Astrocyte (in vitro differentiated cells and primary cell): ENCODE results near the gene CCAR1. TPM values are rescaled to one million over a fixed set of nuclear protein-coding genes. Genes with fewer than 3 reads are reported as not detected.

Experiments used
- DNase-seq: peaks from one replicate; pipeline ENCODE4 v3.0.0-alpha.2; 2010; ENCODE audit warnings: low read depth
- FAIRE-seq: peaks from 2 replicates; lab custom pipeline; 2011; peaks lifted over from hg19 to GRCh38; lab: Jason Lieb, UNC
- H2AFZ ChIP-seq: 2 replicates; pipeline ENCODE4 v1.6.0; 2012; ENCODE audit warnings: low read depth, low read length, inconsistent platforms
- H3K27ac ChIP-seq: 2 replicates; pipeline ENCODE4 v1.5.1; 2011; ENCODE audit warnings: low read depth, low read length, inconsistent platforms
- H3K27me3 ChIP-seq: 2 replicates; pipeline ENCODE4 v1.6.0; 2011; ENCODE audit warnings: low read length, inconsistent platforms; ENCODE audit not compliant: insufficient read depth
- H3K36me3 ChIP-seq: 2 replicates; pipeline ENCODE4 v1.5.1; 2011; ENCODE audit warnings: low read length, inconsistent platforms; ENCODE audit not compliant: insufficient read depth
- H3K4me1 ChIP-seq: 2 replicates; pipeline ENCODE4 v1.5.1; 2011; ENCODE audit warnings: low read length, inconsistent platforms; ENCODE audit not compliant: insufficient read depth
- H3K4me2 ChIP-seq: 2 replicates; pipeline ENCODE4 v1.6.0; 2012; ENCODE audit warnings: low read length, inconsistent platforms
- H3K4me3 ChIP-seq: 2 replicates; pipeline ENCODE4 v1.5.1; 2011; ENCODE audit warnings: low read depth, mild to moderate bottlenecking, low read length, inconsistent platforms; ENCODE audit not compliant: insufficient read depth
- H3K79me2 ChIP-seq: 2 replicates; pipeline ENCODE4 v1.6.0; 2012; ENCODE audit warnings: mild to moderate bottlenecking, low read length, inconsistent platforms; ENCODE audit not compliant: insufficient read depth
- H3K9ac ChIP-seq: 2 replicates; pipeline ENCODE4 v1.6.0; 2012; ENCODE audit warnings: mild to moderate bottlenecking, low read length, inconsistent platforms
- H3K9me3 ChIP-seq: 2 replicates; pipeline ENCODE4 v1.5.1; 2012; ENCODE audit warnings: low read depth, mild to moderate bottlenecking, low read length, inconsistent platforms; ENCODE audit not compliant: insufficient read depth
- H4K20me1 ChIP-seq: 2 replicates; pipeline ENCODE4 v1.6.0; 2012; ENCODE audit warnings: low read length, inconsistent platforms; ENCODE audit not compliant: insufficient read depth
- H3K27ac Mint-ChIP-seq: one replicate; pipeline ENCODE4 v1.8.0; 2021; ENCODE audit warnings: mild to moderate bottlenecking, mixed read lengths; ENCODE audit not compliant: unreplicated experiment
- H3K27me3 Mint-ChIP-seq: one replicate; pipeline ENCODE4 v1.8.0; 2021; ENCODE audit warnings: low read depth, mixed read lengths; ENCODE audit not compliant: unreplicated experiment
- H3K36me3 Mint-ChIP-seq: one replicate; pipeline ENCODE4 v1.8.0; 2021; ENCODE audit warnings: low read depth, mixed read lengths; ENCODE audit not compliant: unreplicated experiment
- H3K4me1 Mint-ChIP-seq: one replicate; pipeline ENCODE4 v1.8.0; 2021; ENCODE audit warnings: low read depth, mixed read lengths; ENCODE audit not compliant: unreplicated experiment
- H3K4me3 Mint-ChIP-seq: one replicate; pipeline ENCODE4 v1.8.0; 2021; ENCODE audit warnings: mild to moderate bottlenecking, moderate library complexity, mixed read lengths; ENCODE audit not compliant: unreplicated experiment
- H3K9me3 Mint-ChIP-seq: one replicate; pipeline ENCODE4 v1.8.0; 2021; ENCODE audit warnings: mild to moderate bottlenecking, mixed read lengths; ENCODE audit not compliant: unreplicated experiment
- EZH2 ChIP-seq: IDR thresholded peaks from 2 replicates; pipeline ENCODE4 v1.6.1; 2012; ENCODE audit warnings: mild to moderate bottlenecking, low read length, inconsistent platforms; ENCODE audit not compliant: insufficient read depth
- total RNA-seq: library from RNA; stranded (reverse); gene quantifications from 2 replicates; pipeline ENCODE4 v1.2.1, GENCODE V29; 2021
- TF ChIP-seq, protein P1 (sequence below): IDR thresholded peaks from 2 replicates; pipeline ENCODE4 v1.5.1; 2011; ENCODE audit warnings: low read depth, mild to moderate bottlenecking, inconsistent platforms, low read length, moderate library complexity; ENCODE audit not compliant: insufficient read depth

CCAR1 gene
- total RNA-seq, 1 donor from 2014 or later: 72.8 TPM

DNA sequence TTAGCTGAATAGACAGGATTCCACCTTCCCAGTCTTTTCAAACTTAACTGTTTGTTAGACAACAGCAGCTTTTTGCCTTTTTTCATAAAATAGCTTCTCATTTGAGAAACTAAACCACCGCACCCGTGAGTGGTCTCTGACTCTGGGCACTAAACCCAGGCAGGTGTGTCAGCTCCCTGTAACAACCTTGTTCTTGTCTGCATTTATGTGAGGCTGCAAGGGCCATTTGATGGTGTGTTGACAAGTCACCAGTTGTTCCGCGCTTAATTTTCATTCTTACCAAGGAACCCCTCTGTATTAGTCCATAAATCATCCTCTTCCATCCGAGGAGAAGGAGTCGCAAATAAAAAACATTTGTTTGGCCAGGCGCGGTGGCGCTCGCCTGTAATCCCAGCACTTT, 107.8 kb downstream of the CCAR1 start:
- H3K4me3 Mint-ChIP-seq: peak overlapping the region; percentile 60
- FAIRE-seq (no peak), DNase-seq (no peak)
- no peaks in the 10 kb centered on the region for H3K36me3 Mint-ChIP-seq
- Histone ChIP-seq H3K4me3 (no peak overlapping the region), H3K27ac (no peak overlapping the region), H4K20me1 (no peaks in the 10 kb centered on the region), H3K9me3 (no peaks in the 10 kb centered on the region), H3K9ac (no peak overlapping the region), H2AFZ (no peak overlapping the region), H3K79me2 (no peaks in the 10 kb centered on the region), H3K27me3 (peaks cover 18% of the 10 kb centered on the region), H3K4me2 (no peak overlapping the region), H3K36me3 (no peaks in the 10 kb centered on the region), H3K4me1 (peaks cover 3% of the 10 kb centered on the region)
- peaks cover 23% of the 10 kb centered on the region for H3K27me3 Mint-ChIP-seq
- H3K9me3 Mint-ChIP-seq: no peaks in the 10 kb centered on the region
- TF ChIP-seq, protein P1, sequence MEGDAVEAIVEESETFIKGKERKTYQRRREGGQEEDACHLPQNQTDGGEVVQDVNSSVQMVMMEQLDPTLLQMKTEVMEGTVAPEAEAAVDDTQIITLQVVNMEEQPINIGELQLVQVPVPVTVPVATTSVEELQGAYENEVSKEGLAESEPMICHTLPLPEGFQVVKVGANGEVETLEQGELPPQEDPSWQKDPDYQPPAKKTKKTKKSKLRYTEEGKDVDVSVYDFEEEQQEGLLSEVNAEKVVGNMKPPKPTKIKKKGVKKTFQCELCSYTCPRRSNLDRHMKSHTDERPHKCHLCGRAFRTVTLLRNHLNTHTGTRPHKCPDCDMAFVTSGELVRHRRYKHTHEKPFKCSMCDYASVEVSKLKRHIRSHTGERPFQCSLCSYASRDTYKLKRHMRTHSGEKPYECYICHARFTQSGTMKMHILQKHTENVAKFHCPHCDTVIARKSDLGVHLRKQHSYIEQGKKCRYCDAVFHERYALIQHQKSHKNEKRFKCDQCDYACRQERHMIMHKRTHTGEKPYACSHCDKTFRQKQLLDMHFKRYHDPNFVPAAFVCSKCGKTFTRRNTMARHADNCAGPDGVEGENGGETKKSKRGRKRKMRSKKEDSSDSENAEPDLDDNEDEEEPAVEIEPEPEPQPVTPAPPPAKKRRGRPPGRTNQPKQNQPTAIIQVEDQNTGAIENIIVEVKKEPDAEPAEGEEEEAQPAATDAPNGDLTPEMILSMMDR: no peak
- TF ChIP-seq EZH2: no peak
- H3K27ac Mint-ChIP-seq: no peak overlapping the region
- H3K4me1 Mint-ChIP-seq: peaks cover 2% of the 10 kb centered on the region

DNA sequence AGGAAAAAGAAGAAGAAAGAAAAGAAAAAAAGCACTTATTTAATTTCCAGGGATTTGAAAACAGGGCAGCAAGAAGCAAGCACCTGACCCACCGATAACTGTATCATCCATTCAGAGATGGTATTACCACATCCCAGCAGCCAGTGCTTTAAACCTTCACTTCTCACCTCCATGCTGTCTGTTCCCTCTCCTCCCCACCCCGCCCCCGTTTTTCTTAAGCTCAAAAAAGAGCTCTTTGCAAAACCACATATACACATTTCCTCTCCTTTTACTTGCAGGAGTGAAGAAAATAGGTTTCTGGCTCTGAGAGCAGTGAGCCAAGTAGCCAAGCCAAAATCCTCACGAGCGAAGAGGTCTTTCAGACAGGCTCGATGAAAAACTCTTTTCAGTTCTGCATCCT, 108.5 kb downstream of the CCAR1 start:
- Histone ChIP-seq H3K27me3 (peaks cover 18% of the 10 kb centered on the region), H3K4me3 (no peak overlapping the region), H4K20me1 (no peaks in the 10 kb centered on the region), H3K79me2 (no peaks in the 10 kb centered on the region), H3K36me3 (no peaks in the 10 kb centered on the region), H3K4me1 (peaks cover 3% of the 10 kb centered on the region), H3K4me2 (no peak overlapping the region), H2AFZ (no peak overlapping the region), H3K9me3 (no peaks in the 10 kb centered on the region), H3K9ac (no peak overlapping the region), H3K27ac (no peak overlapping the region)
- Mint-ChIP-seq H3K27ac (no peak overlapping the region), H3K36me3 (no peaks in the 10 kb centered on the region), H3K9me3 (no peaks in the 10 kb centered on the region), H3K4me1 (peaks cover 2% of the 10 kb centered on the region), H3K4me3 (no peak overlapping the region), H3K27me3 (peaks cover 25% of the 10 kb centered on the region)
- no peak for DNase-seq
- no peak for TF ChIP-seq EZH2
- FAIRE-seq: no peak

DNA sequence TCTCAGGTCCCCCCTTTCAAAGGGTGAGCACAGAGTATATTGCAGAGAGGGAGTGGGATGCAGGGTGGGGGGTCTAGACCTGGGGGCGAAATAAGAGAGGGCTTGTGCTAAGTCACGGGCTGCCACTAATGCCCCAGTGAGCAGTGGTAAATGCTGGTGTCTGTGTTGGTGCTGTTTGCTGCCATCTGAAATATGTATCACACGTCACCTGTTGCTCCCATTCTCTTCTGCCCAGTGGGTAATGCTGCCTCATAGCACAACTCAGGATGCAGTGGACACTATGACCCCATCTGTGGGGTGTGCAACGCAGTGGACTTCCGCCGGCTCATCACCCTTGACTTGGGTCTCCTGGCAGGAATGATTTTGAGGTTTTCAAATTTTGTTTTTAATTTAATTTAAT, 108.9 kb downstream of the CCAR1 start:
- DNase-seq (no peak), FAIRE-seq (no peak)
- peaks cover 18% of the 10 kb centered on the region for H3K27me3 ChIP-seq
- H3K9me3 Mint-ChIP-seq: no peaks in the 10 kb centered on the region
- H4K20me1 ChIP-seq: no peaks in the 10 kb centered on the region
- H3K36me3 ChIP-seq: no peaks in the 10 kb centered on the region
- H2AFZ ChIP-seq: no peak overlapping the region
- peaks cover 3% of the 10 kb centered on the region for H3K4me1 ChIP-seq
- no peak overlapping the region for H3K4me2 ChIP-seq
- H3K9me3 ChIP-seq: no peaks in the 10 kb centered on the region
- no peak overlapping the region for H3K4me3 Mint-ChIP-seq
- no peak for TF ChIP-seq EZH2
- TF ChIP-seq, protein P1: no peak
- no peak overlapping the region for H3K9ac ChIP-seq
- H3K36me3 Mint-ChIP-seq: no peaks in the 10 kb centered on the region
- no peak overlapping the region for H3K27ac Mint-ChIP-seq
- peaks cover 2% of the 10 kb centered on the region for H3K4me1 Mint-ChIP-seq
- no peak overlapping the region for H3K27ac ChIP-seq
- no peak overlapping the region for H3K4me3 ChIP-seq
- no peaks in the 10 kb centered on the region for H3K79me2 ChIP-seq
- H3K27me3 Mint-ChIP-seq: peaks cover 21% of the 10 kb centered on the region
